ENCODE results near the gene RETREG3. TPM values are rescaled to one million over a fixed set of nuclear protein-coding genes. Genes with fewer than 3 reads are reported as not detected.

RETREG3 gene
- total and polyA plus RNA-seq, 9 of the 15 experiments (the other 6 are each of a cell fraction or from before 2014, with no cell fraction given): 4.1 to 39.0 (median 16.9) TPM

GRCh38 chr17:42531455-42532354, 77.5 kb downstream of the RETREG3 start (continued):
- no peak for TF ChIP-seq MYBL2 (IDR thresholded peaks at IDR 0.05; ENCODE audit: low read depth)
- TF ChIP-seq MYBL2 (CRISPR knock-in tag; IDR thresholded peaks at IDR 0.05; ENCODE audit: borderline replicate concordance): no peak
- TF ChIP-seq, protein P1, sequence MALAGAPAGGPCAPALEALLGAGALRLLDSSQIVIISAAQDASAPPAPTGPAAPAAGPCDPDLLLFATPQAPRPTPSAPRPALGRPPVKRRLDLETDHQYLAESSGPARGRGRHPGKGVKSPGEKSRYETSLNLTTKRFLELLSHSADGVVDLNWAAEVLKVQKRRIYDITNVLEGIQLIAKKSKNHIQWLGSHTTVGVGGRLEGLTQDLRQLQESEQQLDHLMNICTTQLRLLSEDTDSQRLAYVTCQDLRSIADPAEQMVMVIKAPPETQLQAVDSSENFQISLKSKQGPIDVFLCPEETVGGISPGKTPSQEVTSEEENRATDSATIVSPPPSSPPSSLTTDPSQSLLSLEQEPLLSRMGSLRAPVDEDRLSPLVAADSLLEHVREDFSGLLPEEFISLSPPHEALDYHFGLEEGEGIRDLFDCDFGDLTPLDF (CRISPR knock-in tag; IDR thresholded peaks at IDR 0.05): no peak
- TF ChIP-seq ILK (tag; IDR thresholded peaks at IDR 0.05; ENCODE audit: borderline replicate concordance, low read depth): no peak
- no peak for TF ChIP-seq ATF1 (CRISPR knock-in tag; IDR thresholded peaks at IDR 0.05)
- TF ChIP-seq ATF1 (tag; IDR thresholded peaks at IDR 0.05): 0 out of 2 replicates have a peak, but pooled peaks have one; percentile 20
- TF ChIP-seq E2F6 (IDR thresholded peaks at IDR 0.05; ENCODE audit: borderline replicate concordance in 1 of 2, extremely low read depth in 1 of 2, insufficient read depth in 1 of 2, insufficient read length in 1 of 2, low read depth in 1 of 2, low read length in 1 of 2, poor library complexity in 1 of 2, severe bottlenecking in 1 of 2): peak; percentile 63 to 82
- no peak; the same call in 1 of the 2 replicates for TF ChIP-seq ZNF239 (CRISPR knock-in tag; IDR thresholded peaks at IDR 0.05)
- TF ChIP-seq TBP (optimal IDR thresholded peaks at IDR 0.05; ENCODE audit: low read depth, low read length): peak; percentile 66
- peak in 1 of 2 experiments; percentile 38; a peak in 1 of 4 replicates for TF ChIP-seq SIN3A (IDR thresholded peaks at IDR 0.05; ENCODE audit: borderline replicate concordance in 2 of 2, control insufficient read depth in 1 of 2, low read depth in 2 of 2, low read length in 2 of 2)
- peak; percentile 86 for TF ChIP-seq CTCFL (IDR thresholded peaks at IDR 0.05; ENCODE audit: borderline replicate concordance, insufficient read depth, low read depth, low read length, poor library complexity, severe bottlenecking)
- no peak for TF ChIP-seq SRSF9 (IDR thresholded peaks at IDR 0.05; ENCODE audit: borderline replicate concordance, low read depth, low read length)
- no peak for TF ChIP-seq ZNF253 (CRISPR knock-in tag; conservative IDR thresholded peaks at IDR 0.05)
- TF ChIP-seq ETV1 (tag; conservative IDR thresholded peaks at IDR 0.05; ENCODE audit: low read depth): peak; percentile 36; the same call in 1 of the 2 replicates
- TF ChIP-seq SAFB (IDR thresholded peaks at IDR 0.05; ENCODE audit: borderline replicate concordance, low read depth, low read length): no peak
- TF ChIP-seq ZBTB43 (CRISPR knock-in tag; IDR thresholded peaks at IDR 0.05): no peak
- TF ChIP-seq SNAPC5 (CRISPR knock-in tag; IDR thresholded peaks at IDR 0.05): no peak
- no peak for TF ChIP-seq GABPB2 (CRISPR knock-in tag; conservative IDR thresholded peaks at IDR 0.05)
- TF ChIP-seq GATAD2A (IDR thresholded peaks at IDR 0.05): no peak
- TF ChIP-seq STAT5B (CRISPR knock-in tag; IDR thresholded peaks at IDR 0.05): no peak
